NCI-H2196 treated with DMSO at 0.1 percent for 48 hours (cell line): ENCODE measurements around the gene INMT.
"Not testable (repeated sequence)": the region's sequence is repeated elsewhere in the genome, so short reads cannot be mapped to it uniquely, and the experiment has no call there.

Experiments used
- DNase-seq: peaks from one replicate; lab custom pipeline; 2025; ENCODE audit not compliant: unreplicated experiment; lab: John Stamatoyannopoulos, UW

The INMT gene

DNA sequence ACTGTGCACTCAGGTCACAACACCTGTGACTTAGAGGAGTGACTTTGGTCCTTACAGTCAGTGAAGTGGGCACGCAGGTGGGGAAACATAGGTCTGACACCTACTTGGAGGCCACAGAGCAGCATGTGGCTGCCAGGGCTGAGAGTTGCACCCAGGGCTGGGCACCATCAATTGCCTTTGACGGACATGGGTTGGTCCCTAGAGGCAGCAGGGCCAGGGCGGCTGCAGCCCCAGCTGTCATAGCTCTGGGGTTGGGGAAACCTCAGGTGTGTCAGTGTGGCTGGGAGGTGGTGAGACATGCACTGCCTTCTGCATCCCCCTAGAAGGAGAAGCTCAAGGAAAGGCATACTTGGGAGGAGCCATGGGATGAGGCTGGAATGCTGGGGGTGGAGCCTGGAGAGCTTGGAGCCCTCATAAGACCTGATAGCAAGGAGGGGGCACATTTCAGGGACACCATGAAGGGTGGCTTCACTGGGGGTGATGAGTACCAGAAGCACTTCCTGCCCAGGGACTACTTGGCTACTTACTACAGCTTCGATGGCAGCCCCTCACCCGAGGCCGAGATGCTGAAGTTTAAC lies at the start of gene INMT:
TSS of gene INMT (plus strand) at position 440 of the 578 bp plus-strand sequence. CDS start at position 456, 16 bp downstream.
- no peak for DNase-seq

DNA sequence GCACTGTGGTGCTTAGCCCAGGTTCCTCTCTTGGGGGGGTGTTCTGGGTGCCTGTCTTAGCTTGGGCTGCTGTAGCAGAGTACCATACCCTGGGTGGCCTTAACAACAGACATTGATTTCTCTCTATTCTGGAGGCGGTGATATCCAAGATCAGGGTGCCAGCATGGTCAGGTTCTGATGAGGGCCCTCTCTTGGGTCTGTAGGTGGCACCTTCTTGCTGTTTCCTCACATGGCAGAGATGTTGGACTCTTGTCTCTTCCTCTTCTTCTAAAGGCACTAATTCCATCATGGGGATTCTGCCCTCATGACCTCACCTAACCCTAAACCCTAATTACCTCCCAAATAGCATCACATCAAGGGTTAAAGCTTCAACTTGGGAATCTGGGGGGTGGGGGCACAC lies 49.7 kb upstream of the INMT start:
- no peak for DNase-seq

DNA sequence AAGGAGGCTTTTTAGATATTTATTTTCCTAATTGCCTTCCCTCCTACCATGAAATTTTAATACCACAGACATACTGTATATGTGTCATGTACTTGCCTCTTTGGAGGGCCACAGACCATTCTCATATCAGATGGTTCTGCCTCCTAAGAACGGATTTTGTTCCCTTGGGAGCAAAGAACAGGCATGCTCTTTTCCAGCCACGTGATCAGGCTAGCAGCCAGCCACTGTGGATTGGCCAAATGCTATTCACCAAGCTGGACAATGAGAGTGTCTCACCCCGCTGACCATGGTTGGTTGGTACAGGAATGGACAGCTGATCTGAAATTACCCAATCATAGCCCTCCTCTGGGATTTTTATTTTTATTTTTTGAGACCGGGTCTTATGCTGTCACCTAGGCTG lies 48.2 kb upstream of the INMT start:
- no peak for DNase-seq

DNA sequence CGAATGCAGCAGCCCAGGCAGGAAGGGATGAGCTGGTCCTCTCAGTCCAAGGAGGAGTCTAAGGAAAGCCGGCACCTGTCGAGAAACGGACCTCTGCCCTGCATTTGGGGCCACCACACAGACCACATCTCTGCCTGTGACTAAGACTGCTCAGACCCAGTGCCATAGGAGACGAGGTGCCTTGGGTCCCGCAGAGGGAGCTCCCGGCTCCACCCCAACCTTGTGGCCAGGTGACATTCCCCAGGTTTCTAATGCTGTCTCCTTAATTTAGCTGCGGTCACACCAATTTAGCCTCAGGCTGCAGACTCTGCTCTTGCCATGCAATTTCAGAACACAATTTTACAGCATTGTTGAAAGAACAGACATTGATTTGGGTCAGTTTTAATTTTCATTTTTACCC lies 46.9 kb upstream of the INMT start:
- DNase-seq = no peak

DNA sequence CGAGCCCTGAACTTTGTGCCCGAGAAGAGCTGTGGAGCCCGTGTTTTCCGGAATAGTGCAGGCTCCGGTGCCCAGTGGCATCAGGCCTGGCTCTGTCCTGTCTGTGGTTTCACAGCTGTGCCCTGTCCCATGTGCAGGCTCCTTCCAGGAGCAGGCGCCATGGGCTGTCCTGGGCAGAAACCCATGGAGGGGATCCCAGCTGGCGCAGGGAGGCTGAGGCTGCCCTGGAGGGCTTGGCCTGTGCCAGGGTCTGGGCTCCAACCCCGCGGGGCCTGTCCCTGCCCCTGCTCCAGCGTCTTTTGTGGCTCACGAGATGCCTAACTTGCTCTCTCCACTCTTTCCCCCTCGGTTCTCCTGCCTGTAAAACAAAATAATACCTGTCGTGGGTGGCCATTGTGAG lies 46.3 kb upstream of the INMT start:
- DNase-seq = no peak

DNA sequence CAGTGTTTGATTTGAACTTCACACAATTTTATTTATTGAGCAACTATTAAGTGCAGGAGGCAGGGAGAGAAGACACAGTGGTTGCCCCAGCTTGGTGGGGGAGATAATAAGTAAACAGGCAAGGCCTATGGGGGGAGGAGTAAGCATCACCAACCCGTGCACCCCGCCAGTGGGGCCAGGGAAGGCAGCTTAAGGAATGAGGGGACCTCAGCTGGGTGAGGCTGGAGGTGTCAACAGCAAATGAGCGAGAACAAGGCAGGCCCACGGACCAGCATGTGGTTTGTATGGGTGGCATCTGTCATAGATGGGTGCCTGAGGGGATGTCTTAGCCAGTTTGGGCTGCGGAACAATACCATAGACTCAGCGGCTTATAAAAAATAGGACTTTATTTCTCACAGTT lies 45.6 kb upstream of the INMT start:
- no peak for DNase-seq

DNA sequence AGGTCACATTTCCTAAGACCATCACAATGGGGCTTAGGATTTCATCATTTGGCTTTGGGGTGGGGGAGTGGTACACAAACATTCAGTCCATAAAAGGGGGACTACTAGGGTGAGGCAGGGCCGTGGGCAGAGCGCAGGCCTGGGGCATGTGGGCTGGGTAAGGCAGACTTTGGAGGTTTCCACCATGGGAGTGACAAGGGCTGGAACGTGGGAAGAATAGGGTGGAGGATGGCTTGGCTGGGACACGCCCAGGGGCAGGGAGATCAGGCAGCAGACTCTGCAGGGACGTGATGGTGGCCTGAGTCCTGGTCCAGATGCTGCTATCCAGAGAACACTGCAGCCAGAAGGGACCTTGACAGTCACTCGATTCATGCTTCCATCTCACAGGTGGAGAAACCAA lies 45.0 kb upstream of the INMT start:
- no peak for DNase-seq

DNA sequence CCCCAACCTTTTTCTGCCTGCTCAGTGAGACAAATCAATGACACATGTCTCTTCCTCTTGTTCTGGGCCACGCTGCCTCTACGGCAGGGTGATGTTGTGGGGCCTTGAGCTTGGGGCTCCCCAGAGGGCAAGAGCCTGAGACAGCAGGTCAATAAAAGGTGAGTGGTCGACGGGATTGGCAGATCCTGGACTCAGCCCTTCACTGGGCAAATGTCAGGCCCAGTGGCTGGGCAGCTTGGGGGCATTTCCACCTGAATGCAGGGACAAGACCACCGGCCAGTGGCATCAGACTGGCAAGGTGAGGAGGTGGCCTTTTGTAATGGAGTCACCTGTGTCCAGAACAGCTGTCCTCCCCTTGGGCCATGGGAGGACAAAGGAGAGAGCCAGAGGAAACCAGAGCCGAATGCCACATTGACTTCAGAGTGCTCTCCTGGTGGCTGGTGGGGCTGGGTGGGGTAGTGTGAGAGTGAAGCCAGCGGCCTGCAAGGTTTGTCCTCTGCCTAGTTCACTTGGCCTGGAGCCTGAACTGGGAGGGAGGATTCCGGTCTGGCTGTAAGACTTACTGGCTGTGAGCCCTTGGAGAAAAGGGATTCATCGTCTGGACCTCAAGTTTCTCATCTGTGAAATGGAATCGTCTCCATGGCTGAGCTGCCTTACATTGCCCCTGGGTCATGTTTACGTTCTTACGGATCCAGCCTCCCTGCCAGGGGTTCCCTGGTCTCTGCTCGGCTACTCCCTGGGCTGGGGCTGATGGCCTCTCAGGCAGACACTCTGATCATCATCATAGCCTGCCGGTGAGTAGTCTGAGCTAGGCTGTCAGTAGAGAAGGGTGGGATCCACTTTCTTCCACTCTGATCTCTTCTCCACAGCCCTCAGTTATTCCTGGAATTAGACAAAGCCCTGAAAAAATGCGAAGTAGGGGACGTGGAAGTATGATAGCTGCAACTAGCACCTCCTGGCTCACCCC lies 44.3 kb upstream of the INMT start:
- no peak for DNase-seq

DNA sequence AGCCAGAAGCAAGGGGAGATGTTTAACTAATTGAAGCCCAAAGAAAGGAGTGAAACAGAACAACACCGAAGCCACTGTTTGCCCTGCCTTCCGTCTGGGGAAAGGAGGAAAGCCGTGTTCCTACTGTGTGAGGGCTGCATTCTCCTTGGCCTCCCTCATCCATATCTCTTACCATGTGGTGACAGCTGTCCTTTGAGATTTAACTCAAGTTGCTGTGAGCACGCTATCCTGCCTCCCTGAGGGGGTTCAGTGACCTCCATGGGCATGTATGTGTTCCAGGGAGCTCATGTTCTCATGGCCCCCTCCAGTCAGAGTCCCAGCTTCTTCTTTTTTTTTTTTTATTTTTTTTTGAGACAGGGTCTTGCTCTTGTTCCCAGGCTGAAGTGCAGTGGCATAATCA lies 43.5 kb upstream of the INMT start:
- DNase-seq = no peak

DNA sequence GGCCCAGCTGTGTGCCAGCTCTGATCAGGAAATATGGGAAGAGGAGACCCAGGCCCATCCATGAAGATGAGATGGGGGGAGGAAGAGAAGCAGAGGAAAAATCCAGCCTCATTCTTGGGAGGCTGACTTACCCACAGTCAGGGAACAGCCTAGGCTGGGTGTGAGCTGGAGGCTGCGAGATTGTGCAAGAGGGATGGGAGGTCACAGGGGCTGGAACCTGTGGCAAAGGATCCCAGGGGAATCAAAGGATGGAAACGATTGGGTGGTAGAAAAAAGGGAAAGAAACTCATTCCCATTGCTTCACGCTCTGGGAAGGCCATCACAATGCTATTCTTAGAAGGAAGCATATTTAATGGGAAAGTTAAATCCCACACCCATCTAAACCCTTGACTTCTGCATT lies 43.0 kb upstream of the INMT start:
- no peak for DNase-seq

DNA sequence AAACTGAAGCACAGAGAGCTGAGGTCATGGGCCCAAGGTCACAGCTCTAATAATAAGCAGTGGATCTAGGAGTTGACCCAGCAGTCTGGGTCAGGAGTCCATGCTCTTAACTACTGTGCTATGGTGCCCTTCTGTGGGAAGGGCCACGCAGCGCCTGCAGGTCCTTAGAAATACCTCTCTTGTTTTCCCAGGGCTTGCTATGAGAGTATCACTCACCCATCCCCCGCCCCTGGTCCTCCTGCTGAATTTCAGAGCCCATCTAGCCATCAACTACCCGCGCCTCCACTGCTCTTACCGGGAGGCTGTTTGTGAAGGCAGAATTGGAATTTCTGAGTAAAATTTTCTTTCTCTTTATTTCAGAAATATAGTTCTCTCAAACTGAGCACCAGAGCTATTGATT lies 42.4 kb upstream of the INMT start:
- DNase-seq = no peak

DNA sequence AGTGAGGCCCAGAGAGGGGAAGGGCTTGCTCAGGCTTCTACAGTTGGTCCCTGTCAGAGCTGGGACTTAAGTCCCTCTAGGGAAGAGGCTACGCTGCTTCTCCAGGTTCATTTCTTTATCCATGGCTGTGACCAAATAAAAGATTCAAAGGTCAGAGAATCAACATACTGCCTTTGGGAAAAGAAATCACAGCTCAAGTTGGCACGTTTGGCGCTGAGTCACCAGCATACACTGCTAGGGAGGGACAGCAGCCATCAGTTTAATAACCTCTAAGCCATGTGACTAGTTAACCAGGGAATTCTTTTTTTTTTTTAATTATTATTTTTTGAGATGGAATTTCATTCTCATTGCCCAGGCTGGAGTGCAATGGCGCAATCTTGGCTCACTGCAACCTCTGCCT lies 41.3 kb upstream of the INMT start:
- DNase-seq = no peak

DNA sequence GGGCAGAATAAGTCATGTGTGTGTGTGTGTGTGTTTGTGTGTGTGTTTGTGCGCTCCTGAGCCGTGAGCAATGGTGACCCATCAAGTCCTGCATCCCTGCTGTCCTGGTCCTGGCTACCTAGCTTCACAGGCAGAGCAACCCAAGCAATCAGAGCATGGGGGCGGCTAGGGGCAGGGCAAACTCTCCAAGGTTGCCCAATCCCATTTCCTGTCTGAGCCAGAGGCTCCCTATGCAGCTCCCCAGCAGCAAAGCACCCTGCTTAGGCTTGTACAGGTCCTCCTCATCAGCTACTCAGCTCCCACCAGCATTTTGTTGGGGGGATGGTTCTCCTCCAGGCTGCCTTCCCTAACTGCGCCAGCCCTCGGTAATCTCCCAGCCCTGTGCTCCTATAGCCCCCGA lies 38.5 kb upstream of the INMT start:
- no peak for DNase-seq

DNA sequence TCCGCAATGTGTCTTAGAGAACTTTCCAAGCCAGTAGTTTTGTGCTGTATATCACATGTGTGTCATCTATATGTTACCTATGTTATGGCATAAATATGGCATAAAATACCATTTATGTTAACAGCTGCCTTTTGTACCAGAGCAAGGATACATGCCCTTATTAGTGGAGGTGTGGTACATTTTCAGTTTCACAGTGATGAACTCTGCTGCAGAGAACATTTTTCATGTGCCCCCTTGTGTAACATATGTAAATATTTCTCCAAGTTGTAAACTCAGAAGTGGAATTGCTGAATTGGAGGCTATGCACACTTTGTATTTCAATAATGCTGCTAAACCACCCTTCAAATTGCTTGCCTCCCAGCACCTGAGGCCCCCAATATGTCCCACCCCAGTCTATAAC lies 37.8 kb upstream of the INMT start:
- no peak for DNase-seq

DNA sequence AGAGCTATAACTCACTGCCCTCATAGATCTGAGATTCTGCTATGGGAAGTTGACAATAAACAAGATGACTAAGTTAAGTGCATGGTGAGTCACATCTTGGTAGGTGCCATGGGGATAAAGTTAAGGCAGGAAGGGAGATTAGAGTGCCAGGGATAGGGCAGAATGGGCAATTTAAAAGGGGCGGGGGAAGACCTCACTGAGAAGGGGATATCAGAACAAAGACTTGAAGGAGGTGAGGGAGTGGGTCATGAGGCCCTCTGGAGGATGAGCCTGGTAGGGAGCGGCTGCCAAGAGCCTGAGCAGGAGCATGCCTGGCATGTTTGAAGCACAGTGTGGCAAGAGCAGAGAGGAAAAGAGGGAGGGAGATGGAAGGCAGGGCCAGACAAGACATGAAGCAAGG lies 34.8 kb upstream of the INMT start:
- DNase-seq = no peak

DNA sequence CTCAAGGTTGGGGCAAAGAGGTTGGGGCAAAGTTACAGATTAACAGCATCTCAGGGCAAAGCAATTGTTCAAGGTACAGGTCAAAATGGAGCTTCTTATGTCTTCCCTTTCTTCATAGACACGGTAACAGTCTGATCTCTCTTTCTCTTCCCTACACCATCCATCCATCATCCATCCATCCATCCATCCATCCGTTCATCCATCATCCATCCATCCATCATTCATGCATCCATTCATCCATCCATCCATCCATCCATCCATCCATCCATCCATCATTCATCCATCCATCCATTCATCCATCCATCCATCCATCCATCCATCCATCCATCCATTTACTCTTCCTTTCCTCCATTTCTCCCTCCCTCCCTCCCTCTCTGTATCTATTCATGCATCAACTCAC lies 32.5 kb upstream of the INMT start:
- DNase-seq = not testable (repeated sequence)

DNA sequence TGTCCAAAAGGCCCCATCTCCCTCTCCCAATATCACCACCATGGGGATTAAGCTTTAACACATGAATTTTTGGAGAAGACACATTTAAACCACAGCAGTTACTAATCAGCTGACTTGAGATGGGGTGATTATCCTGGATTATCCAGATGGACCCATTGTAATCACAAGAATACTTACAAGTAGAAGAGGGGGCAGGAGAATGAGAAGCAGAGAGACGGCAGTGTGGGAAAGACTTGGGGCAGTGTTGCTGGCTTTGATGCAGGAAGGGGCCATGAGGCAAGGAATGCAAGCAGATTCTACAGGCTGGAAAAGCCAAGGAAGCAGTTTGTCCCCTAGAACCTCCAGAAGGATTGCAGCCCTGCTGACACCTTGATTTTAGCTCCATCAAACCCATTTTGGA lies 30.7 kb upstream of the INMT start:
- no peak for DNase-seq

DNA sequence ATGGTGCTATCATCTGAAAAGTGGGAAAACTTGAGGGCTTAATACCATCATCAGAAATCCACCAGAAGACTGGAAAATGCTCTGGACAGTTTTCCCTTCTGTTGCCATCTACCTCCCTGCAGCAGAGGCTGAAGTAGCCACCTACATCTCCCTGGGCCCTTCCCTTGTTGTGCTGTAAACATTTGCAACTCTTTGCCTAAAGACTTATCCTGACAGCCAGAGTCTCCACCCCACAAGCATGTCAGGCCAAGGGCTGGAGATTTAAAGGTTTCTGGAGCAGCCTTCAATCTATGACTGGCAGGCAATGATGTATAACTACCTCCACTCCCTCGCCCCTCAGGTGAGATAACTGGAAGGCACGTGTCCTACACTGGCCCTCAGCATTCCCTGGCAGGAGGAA lies 29.7 kb upstream of the INMT start:
- DNase-seq = no peak

DNA sequence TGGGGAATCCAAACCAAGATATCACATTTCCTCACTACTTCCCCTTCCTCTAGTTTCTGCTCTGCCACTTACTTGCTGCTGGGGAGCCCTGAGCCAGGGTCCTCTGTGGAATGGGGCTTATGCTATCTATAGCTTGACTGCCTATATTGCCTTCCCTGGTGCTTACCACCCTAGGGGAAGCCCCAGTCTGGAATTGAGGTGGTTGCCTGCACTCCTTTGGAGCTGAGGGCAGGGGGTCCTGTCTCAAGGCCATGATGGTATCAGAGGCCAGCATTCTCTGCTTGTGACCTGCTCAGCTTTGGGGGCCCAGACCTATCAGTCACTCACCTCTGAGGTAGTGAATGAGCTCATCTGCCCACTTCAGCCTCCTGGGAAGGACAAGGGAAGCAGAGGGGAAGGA lies 29.3 kb upstream of the INMT start:
- DNase-seq = no peak

DNA sequence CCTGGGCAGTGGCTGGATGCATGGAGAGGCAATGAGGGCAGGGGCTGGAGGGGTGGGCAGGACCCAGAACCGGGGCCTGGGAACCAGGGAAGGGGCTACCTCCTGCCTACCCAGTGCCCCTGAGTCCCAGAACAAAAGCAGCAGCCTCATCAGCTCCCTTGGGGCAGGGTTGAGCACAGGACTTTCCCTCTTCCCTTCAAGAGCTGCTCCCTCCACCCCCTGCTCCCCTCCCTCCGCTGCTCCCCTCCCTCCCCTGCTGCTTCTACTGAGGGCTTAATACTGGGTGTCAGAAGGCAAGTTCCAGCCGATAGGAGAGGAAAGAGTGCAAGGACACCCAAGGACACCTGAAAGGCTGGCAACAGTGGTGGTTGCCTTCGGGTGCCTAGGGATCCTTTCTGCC lies 28.2 kb upstream of the INMT start:
- no peak for DNase-seq

DNA sequence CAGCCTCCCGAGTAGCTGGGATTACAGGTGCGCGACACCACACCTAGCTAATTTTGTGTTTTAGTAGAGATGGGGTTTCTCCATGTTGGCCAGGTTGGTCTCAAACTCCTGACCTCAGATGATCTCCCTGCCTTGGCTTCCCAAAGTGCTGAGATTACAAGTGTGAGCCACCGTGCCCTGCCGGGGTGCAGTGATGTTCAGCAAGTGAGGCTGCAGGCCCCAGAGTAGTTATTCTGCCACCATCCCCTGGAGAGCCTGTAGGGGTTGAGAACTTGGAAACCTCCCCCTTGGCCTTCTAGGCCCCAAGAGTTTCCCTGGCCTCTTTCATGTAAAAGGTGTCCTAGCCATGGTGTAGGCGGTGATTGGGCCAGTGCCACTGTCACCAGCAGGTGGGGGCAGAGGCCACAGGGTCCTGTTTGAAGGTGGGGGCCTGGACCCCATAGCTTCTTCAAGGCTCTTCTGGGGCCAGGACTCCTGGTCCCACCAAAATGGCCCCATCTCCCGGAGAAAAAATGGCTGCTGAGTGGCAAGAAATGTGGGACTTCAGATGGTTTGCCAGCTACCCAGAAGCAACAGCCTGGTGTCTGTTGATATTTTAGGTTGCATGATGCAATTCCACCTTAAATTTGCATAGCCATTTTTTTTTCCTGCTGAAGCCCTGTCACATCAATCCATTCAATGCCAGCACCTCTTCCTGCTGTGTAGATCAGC lies 25.5 kb upstream of the INMT start:
- DNase-seq = no peak
